K562 (cell line): ENCODE results near the gene MOGAT2. TPM values are rescaled to one million over a fixed set of nuclear protein-coding genes. Genes with fewer than 3 reads are reported as not detected.

Source experiments
- ATAC-seq: fragments of 200-7000 bp; cut with Tn5 transposase; 3 replicates; pipeline ENCODE4 v1.9.1; 2020; ENCODE audit warnings: moderate library complexity
- BruUV-seq: library from RNA; stranded (reverse); fragments of 400-500 nt; replicated peaks from 2 replicates; lab custom pipeline; 2021; lab: Mats Ljungman, UMichigan
- CTCF ChIA-PET: fragments of 300-600 bp; formaldehyde crosslinking; extraction: SDS; loops from one replicate; lab custom pipeline; 2021; ENCODE audit warnings: low intra/inter-chr PET ratio; lab: Yijun Ruan, JAX
- POLR2A ChIA-PET: fragments of 300-600, 350-650 bp; sonication (Branson Sonifier 250); formaldehyde crosslinking; extraction: SDS; loops from one replicate; lab custom pipeline; 2021; ENCODE audit warnings: antibody characterized with exemption, inconsistent platforms; lab: Yijun Ruan, JAX
- DNase-seq, 4 experiments: peaks; one replicate each; pipeline versions ENCODE4 v3.0.0 to v3.0.0-alpha.2; 2011 to 2018; ENCODE audit warnings: low spot score in 3 of 4, mixed read lengths in 3 of 4; ENCODE audit errors: extremely low read depth in 1 of 4
- FAIRE-seq: peaks from 2 replicates; lab custom pipeline; 2011; peaks lifted over from hg19 to GRCh38; lab: Jason Lieb, UNC
- H2AFZ ChIP-seq: 2 replicates; pipeline ENCODE4 v1.6.0; 2011; ENCODE audit warnings: low read depth, low read length, control low read depth, inconsistent platforms
- H3K27ac ChIP-seq: fragments of 200-600 bp; 3 replicates; pipeline ENCODE4 v1.8.0; 2011; ENCODE audit warnings: low read depth, mild to moderate bottlenecking, control low read depth, inconsistent platforms, low read length, moderate library complexity, mixed read lengths; ENCODE audit errors: extremely low read depth
- H3K27me3 ChIP-seq, 2 experiments: fragments of 300-600 bp in 1 of 2; 2 replicates in 1 of 2; 3 replicates in 1 of 2; pipeline versions ENCODE4 v1.6.0 to v1.8.0; 2011; ENCODE audit warnings: inconsistent platforms in 2 of 2, low read length in 2 of 2, mild to moderate bottlenecking in 1 of 2, mixed read lengths in 1 of 2, moderate library complexity in 1 of 2; ENCODE audit not compliant: control insufficient read depth in 2 of 2, insufficient read depth in 2 of 2
- H3K36me3 ChIP-seq: fragments of 300-600 bp; 3 replicates; pipeline ENCODE4 v1.8.0; 2011; ENCODE audit warnings: mild to moderate bottlenecking, low read length, inconsistent platforms; ENCODE audit not compliant: control insufficient read depth, insufficient read depth
- H3K4me1 ChIP-seq, 2 experiments: fragments of 200-600 bp in 1 of 2; replicated peaks in 1 of 2; 2 replicates in 1 of 2; 3 replicates in 1 of 2; pipeline versions ENCODE4 v1.5.1 to v1.8.0; 2011; ENCODE audit warnings: inconsistent platforms in 2 of 2, low read length in 2 of 2, mild to moderate bottlenecking in 1 of 2, mixed read lengths in 1 of 2, moderate library complexity in 1 of 2; ENCODE audit not compliant: control insufficient read depth in 2 of 2, insufficient read depth in 2 of 2
- H3K4me2 ChIP-seq: 2 replicates; pipeline ENCODE4 v1.6.1; 2011; ENCODE audit warnings: low read length, control low read depth, inconsistent platforms, mixed read lengths; ENCODE audit not compliant: insufficient read depth
- H3K4me3 ChIP-seq: fragments of 200-600 bp; sonication (generic), shearing (Covaris generic); 2 replicates; pipeline ENCODE4 v1.5.1; 2016; ENCODE audit warnings: control low read depth, inconsistent platforms
- H3K79me2 ChIP-seq: fragments of 200-600 bp; 3 replicates; pipeline ENCODE4 v1.8.0; 2011; ENCODE audit warnings: low read length, inconsistent platforms; ENCODE audit not compliant: control insufficient read depth, insufficient read depth
- H3K9ac ChIP-seq, 2 experiments: 2 replicates each; pipeline versions ENCODE4 v1.6.0 to v1.6.1; 2011; ENCODE audit warnings: low read depth in 2 of 2, low read length in 2 of 2, control low read depth in 1 of 2, inconsistent platforms in 1 of 2, mild to moderate bottlenecking in 1 of 2, mixed read lengths in 1 of 2; ENCODE audit not compliant: insufficient read depth in 1 of 2
- H3K9me1 ChIP-seq: one replicate; pipeline ENCODE4 v1.6.0; 2011; ENCODE audit warnings: inconsistent platforms, mild to moderate bottlenecking, low read length, moderate library complexity; ENCODE audit not compliant: control insufficient read depth, insufficient read depth
- H3K9me3 ChIP-seq: replicated peaks from 2 replicates; pipeline ENCODE4 v1.5.1; 2011; ENCODE audit warnings: low read depth, low read length, inconsistent platforms; ENCODE audit not compliant: control insufficient read depth, insufficient read depth
- H4K20me1 ChIP-seq: replicated peaks from 2 replicates; pipeline ENCODE4 v1.6.1; 2011; ENCODE audit warnings: low read length, inconsistent platforms, mixed read lengths; ENCODE audit not compliant: control insufficient read depth, insufficient read depth
- ASH1L ChIP-seq: fragments of 450-650 bp; IDR thresholded peaks from 2 replicates; pipeline ENCODE4 v1.6.1; 2018; ENCODE audit warnings: borderline replicate concordance, mild to moderate bottlenecking, low read depth; ENCODE audit not compliant: partially characterized antibody
- DPF2 ChIP-seq: fragments of 450-650 bp; IDR thresholded peaks from 2 replicates; pipeline ENCODE4 v1.6.1; 2016
- GATAD2A ChIP-seq: fragments of 450-650 bp; IDR thresholded peaks from 2 replicates; pipeline ENCODE4 v1.6.1; 2017
- MAFF ChIP-seq: IDR thresholded peaks from 2 replicates; pipeline ENCODE4 v1.6.1; 2012; ENCODE audit warnings: low read length, improper control_type of control experiment
- NELFE ChIP-seq: IDR thresholded peaks from 2 replicates; pipeline ENCODE4 v1.6.1; 2011; ENCODE audit warnings: mild to moderate bottlenecking; ENCODE audit not compliant: insufficient read depth, insufficient read length
- RREB1 ChIP-seq: fragments of 250-450 bp; sonication (Bioruptor Pico); IDR thresholded peaks from 2 replicates; pipeline ENCODE4 v1.4.0; 2020
- SIX5 ChIP-seq, 2 experiments: IDR thresholded peaks; 2 replicates each; pipeline ENCODE4 v1.6.1; 2011; ENCODE audit warnings: low read length in 2 of 2, borderline replicate concordance in 1 of 2, low read depth in 1 of 2, mild to moderate bottlenecking in 1 of 2, moderate library complexity in 1 of 2; ENCODE audit not compliant: insufficient read depth in 1 of 2
- ZKSCAN3 ChIP-seq: fragments of 250-450 bp; sonication (Bioruptor Pico); IDR thresholded peaks from 2 replicates; pipeline ENCODE4 v1.4.0; 2020
- whole genome bisulfite sequencing: fragments of 100-300 bp; shearing (Covaris generic); methylation state at CpG from one replicate; pipeline ENCODE4 v1.1.6; 2016; ENCODE audit warnings: low coverage, mixed read lengths; ENCODE audit not compliant: insufficient coverage; ENCODE audit errors: missing lambda C conversion rate; 5-methylcytosine and 5-hydroxymethylcytosine counted together
- in situ Hi-C: fragments of 300-500 bp; cut with MboI; formaldehyde crosslinking; loops from 4 replicates; pipeline ENCODE4 v1.15.0; 2018; ENCODE audit warnings: inconsistent platforms, mixed read lengths
- intact Hi-C: fragments of 100-400 bp; cut with micrococcal nuclease; formaldehyde crosslinking; loops from 2 replicates; pipeline ENCODE4 v1.14.2; 2022
- polyA plus RNA-seq, 8 experiments: library from polyadenylated mRNA; depleted of rRNA in 4 of 8; stranded (reverse) in 5 of 8; unstranded in 3 of 8; fragments of >200 nt; fragmentation: Nextera tagmentation in 2 of 8; fragmentation: Illumina TruSeq in 1 of 8; extraction: Ambion mirVana in 2 of 8; extraction: Trizol in 1 of 8; gene quantifications; 2 replicates each; pipeline versions ENCODE4 v1.2.1 to v1.2.3, GENCODE V29; 2011 to 2014; ENCODE audit warnings: inconsistent platforms in 1 of 8, missing spikeins in 1 of 8
- total RNA-seq, 7 experiments: library from RNA; depleted of rRNA in 6 of 7; stranded (reverse); fragments of >200 nt in 6 of 7; fragmentation: Illumina TruSeq in 2 of 7; extraction: Trizol in 2 of 7; gene quantifications; 2 replicates each; pipeline versions ENCODE4 v1.2.1 to v1.2.3, GENCODE V29; 2011 to 2021; ENCODE audit warnings: low replicate concordance in 1 of 7
- TF ChIP-seq, protein P1 (sequence below): fragments of 450-650 bp; IDR thresholded peaks from 2 replicates; pipeline ENCODE4 v1.6.1; 2017; ENCODE audit warnings: antibody characterized with exemption

The MOGAT2 gene
- total and polyA plus RNA-seq, 9 of the 15 experiments (the other 6 are each of a cell fraction or from before 2014, with no cell fraction given), result 0.09 TPM; not detected in 7

GRCh38 chr11:75716659-75717058, 979 bp upstream of the MOGAT2 start:
- CTCF ChIA-PET, result no interaction called here
- TF ChIP-seq DPF2 (no peak), RREB1 (CRISPR knock-in tag) (no peak), ZKSCAN3 (no peak), NELFE (no peak), GATAD2A (no peak), MAFF (no peak), SIX5 (IDR thresholded peaks at IDR 0.05; ENCODE audit: borderline replicate concordance in 1 of 2, insufficient read depth in 1 of 2, low read depth in 1 of 2, low read length in 2 of 2) (no peak), ASH1L (no peak)
- TF ChIP-seq, protein P1, sequence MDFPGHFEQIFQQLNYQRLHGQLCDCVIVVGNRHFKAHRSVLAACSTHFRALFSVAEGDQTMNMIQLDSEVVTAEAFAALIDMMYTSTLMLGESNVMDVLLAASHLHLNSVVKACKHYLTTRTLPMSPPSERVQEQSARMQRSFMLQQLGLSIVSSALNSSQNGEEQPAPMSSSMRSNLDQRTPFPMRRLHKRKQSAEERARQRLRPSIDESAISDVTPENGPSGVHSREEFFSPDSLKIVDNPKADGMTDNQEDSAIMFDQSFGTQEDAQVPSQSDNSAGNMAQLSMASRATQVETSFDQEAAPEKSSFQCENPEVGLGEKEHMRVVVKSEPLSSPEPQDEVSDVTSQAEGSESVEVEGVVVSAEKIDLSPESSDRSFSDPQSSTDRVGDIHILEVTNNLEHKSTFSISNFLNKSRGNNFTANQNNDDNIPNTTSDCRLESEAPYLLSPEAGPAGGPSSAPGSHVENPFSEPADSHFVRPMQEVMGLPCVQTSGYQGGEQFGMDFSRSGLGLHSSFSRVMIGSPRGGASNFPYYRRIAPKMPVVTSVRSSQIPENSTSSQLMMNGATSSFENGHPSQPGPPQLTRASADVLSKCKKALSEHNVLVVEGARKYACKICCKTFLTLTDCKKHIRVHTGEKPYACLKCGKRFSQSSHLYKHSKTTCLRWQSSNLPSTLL, result no peak

More at GRCh38 chr11:75716659-75717058, 979 bp upstream of the MOGAT2 start:
- no peaks in the 10 kb centered on the region for H4K20me1 ChIP-seq
- H3K4me2 ChIP-seq, result no peak overlapping the region
- DNase-seq (no peak), FAIRE-seq (no peak), ATAC-seq (no peak)
- POLR2A ChIA-PET, result no interaction called here
- H3K4me1 ChIP-seq, result peaks cover 3 to 13% of the 10 kb centered on the region in 2 experiments; a peak in 3 of 5 replicates
- BruUV-seq, result no TSS peak
- no peak overlapping the region for H2AFZ ChIP-seq
- no peak overlapping the region for H3K27ac ChIP-seq
- no peaks in the 10 kb centered on the region for H3K36me3 ChIP-seq
- H3K9me1 ChIP-seq, result no peaks in the 10 kb centered on the region
- in situ Hi-C loops, result no loop called here
- no peak overlapping the region for H3K9ac ChIP-seq
- H3K79me2 ChIP-seq, result no peaks in the 10 kb centered on the region
- 12% methylated on average over 3 of the region's 3 CpGs for WGBS
- peaks cover 0 to 11% of the 10 kb centered on the region in 2 experiments; a peak in 2 of 5 replicates for H3K27me3 ChIP-seq
- intact Hi-C loops, result no loop called here
- no peaks in the 10 kb centered on the region for H3K9me3 ChIP-seq
- H3K4me3 ChIP-seq, result no peak overlapping the region
